ENCODE measurements around the gene FYTTD1.

The FYTTD1 gene

DNA sequence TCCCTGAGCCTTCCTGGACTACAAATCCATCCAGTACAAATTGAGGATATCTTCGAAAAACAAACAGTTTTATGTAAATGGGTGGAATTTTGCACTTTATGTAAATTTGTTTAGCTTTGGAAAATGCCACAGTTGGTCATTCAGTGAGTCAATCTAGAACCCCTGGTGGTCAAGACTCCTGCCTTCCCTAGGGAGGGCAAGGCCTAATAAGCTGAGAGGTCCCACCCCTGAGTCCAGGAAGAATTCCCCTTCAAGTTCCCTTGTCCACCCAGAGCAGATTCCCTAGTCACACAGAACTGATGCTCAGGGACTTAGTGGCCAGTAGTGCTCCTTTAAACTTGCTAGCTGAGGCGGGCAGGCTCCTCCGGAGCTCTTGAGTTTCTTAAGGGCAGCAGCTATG lies 6.9 kb upstream of the FYTTD1 start:
- H3K79me2 ChIP-seq (ENCODE audit: control insufficient read depth, low read length): peaks cover 3% of the 10 kb centered on the region
- no peaks in the 10 kb centered on the region for H3K9me2 ChIP-seq (replicated peaks; ENCODE audit: control insufficient read depth, low read length)
- H3K4me2 ChIP-seq (ENCODE audit: low read length): no peak overlapping the region
- peaks cover 10% of the 10 kb centered on the region for H3F3A ChIP-seq (ENCODE audit: control insufficient read depth, insufficient read depth)
- no peak overlapping the region for H3K27ac ChIP-seq (ENCODE audit: low read depth, low read length)
- TF ChIP-seq, protein P1, sequence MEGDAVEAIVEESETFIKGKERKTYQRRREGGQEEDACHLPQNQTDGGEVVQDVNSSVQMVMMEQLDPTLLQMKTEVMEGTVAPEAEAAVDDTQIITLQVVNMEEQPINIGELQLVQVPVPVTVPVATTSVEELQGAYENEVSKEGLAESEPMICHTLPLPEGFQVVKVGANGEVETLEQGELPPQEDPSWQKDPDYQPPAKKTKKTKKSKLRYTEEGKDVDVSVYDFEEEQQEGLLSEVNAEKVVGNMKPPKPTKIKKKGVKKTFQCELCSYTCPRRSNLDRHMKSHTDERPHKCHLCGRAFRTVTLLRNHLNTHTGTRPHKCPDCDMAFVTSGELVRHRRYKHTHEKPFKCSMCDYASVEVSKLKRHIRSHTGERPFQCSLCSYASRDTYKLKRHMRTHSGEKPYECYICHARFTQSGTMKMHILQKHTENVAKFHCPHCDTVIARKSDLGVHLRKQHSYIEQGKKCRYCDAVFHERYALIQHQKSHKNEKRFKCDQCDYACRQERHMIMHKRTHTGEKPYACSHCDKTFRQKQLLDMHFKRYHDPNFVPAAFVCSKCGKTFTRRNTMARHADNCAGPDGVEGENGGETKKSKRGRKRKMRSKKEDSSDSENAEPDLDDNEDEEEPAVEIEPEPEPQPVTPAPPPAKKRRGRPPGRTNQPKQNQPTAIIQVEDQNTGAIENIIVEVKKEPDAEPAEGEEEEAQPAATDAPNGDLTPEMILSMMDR (IDR thresholded peaks at IDR 0.05; ENCODE audit: low read depth, low read length, poor library complexity, severe bottlenecking): no peak
- TF ChIP-seq EZH2phosphoT487 (IDR thresholded peaks at IDR 0.05; ENCODE audit: borderline replicate concordance, low read length): no peak
- no peaks in the 10 kb centered on the region for H3K36me3 ChIP-seq (ENCODE audit: control insufficient read depth, low read length)
- H3K9me3 ChIP-seq (ENCODE audit: control insufficient read depth, insufficient read depth, low read length): no peaks in the 10 kb centered on the region
- H3K4me1 ChIP-seq (ENCODE audit: control insufficient read depth, low read length): peaks cover 22% of the 10 kb centered on the region
- H3K27me3 ChIP-seq (ENCODE audit: control insufficient read depth, low read length): no peaks in the 10 kb centered on the region
- H3K4me3 ChIP-seq (ENCODE audit: low read length): no peak overlapping the region
- H4K20me1 ChIP-seq (ENCODE audit: control insufficient read depth, insufficient read depth, low read depth, low read length): no peaks in the 10 kb centered on the region

DNA sequence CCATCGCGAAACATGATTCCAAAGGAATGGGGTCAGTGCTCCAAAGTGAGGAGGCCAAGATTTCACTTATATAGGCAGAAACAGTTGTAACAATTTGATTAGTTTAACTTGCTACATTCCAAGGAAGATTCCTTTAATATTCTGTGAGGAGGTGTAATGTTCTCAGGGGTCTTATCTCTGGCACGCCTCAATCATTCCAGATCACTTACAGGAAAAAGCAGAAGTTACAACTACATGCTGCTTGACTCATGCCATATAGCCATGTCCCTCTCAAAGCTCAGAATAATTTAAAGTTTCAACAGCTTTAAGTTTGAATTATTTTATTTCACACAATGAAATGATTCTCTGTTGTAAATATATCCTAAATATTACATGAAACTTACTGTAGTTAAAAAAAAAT lies 3.5 kb upstream of the FYTTD1 start:
- Histone ChIP-seq H3K27me3 (ENCODE audit: control insufficient read depth, low read length) (no peaks in the 10 kb centered on the region), H3K4me2 (ENCODE audit: low read length) (no peak overlapping the region), H4K20me1 (ENCODE audit: control insufficient read depth, insufficient read depth, low read depth, low read length) (no peaks in the 10 kb centered on the region), H3F3A (ENCODE audit: control insufficient read depth, insufficient read depth) (peaks cover 17% of the 10 kb centered on the region), H3K4me3 (ENCODE audit: low read length) (no peak overlapping the region), H3K79me2 (ENCODE audit: control insufficient read depth, low read length) (peaks cover 14% of the 10 kb centered on the region), H3K9me2 (replicated peaks; ENCODE audit: control insufficient read depth, low read length) (no peaks in the 10 kb centered on the region), H3K4me1 (ENCODE audit: control insufficient read depth, low read length) (peaks cover 26% of the 10 kb centered on the region), H3K36me3 (ENCODE audit: control insufficient read depth, low read length) (peaks cover 10% of the 10 kb centered on the region), H3K27ac (ENCODE audit: low read depth, low read length) (no peak overlapping the region), H3K9me3 (ENCODE audit: control insufficient read depth, insufficient read depth, low read length) (no peaks in the 10 kb centered on the region)
- TF ChIP-seq, protein P1 (IDR thresholded peaks at IDR 0.05; ENCODE audit: low read depth, low read length, poor library complexity, severe bottlenecking): no peak

DNA sequence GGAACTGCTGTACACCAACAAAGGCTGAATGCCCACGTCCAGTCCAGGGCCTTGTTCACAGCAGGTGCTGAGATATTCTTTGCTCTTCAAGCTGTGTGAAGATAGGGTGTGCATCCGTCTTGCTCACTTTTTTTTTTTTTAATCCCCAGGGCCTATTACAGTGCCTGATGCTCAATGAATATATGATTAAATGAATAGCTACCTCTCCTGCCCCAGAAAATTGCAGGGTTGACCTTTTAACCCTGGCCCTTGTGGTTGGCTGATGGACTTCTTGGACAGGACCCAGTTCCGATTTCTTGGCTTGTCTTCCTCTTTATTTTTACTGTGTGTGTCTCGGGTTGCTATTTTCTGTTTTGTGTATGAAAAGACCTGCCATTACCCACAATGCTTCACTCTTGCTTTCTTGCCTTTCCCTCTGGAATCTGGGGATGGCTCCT lies 2.9 kb upstream of the FYTTD1 start:
- Histone ChIP-seq H3K4me3 (ENCODE audit: low read length) (no peak overlapping the region), H3K27me3 (ENCODE audit: control insufficient read depth, low read length) (no peaks in the 10 kb centered on the region), H3K9me2 (replicated peaks; ENCODE audit: control insufficient read depth, low read length) (no peaks in the 10 kb centered on the region), H3K27ac (ENCODE audit: low read depth, low read length) (no peak overlapping the region), H3K36me3 (ENCODE audit: control insufficient read depth, low read length) (peaks cover 10% of the 10 kb centered on the region), H3K79me2 (ENCODE audit: control insufficient read depth, low read length) (peaks cover 20% of the 10 kb centered on the region), H3K9me3 (ENCODE audit: control insufficient read depth, insufficient read depth, low read length) (no peaks in the 10 kb centered on the region), H4K20me1 (ENCODE audit: control insufficient read depth, insufficient read depth, low read depth, low read length) (peaks cover under 1% of the 10 kb centered on the region; the same call in 1 of the 2 replicates), H3K4me2 (ENCODE audit: low read length) (peak overlapping the region; percentile 25), H3F3A (ENCODE audit: control insufficient read depth, insufficient read depth) (peaks cover 17% of the 10 kb centered on the region), H3K4me1 (ENCODE audit: control insufficient read depth, low read length) (peaks cover 26% of the 10 kb centered on the region)
- no peak for TF ChIP-seq EZH2phosphoT487 (IDR thresholded peaks at IDR 0.05; ENCODE audit: borderline replicate concordance, low read length)
- TF ChIP-seq, protein P1 (IDR thresholded peaks at IDR 0.05; ENCODE audit: low read depth, low read length, poor library complexity, severe bottlenecking): no peak
